H1 (cell line): ENCODE data around the gene VWF. TPM values are rescaled to one million over a fixed set of nuclear protein-coding genes. Genes with fewer than 3 reads are reported as not detected.

Experiments used
- CTCF ChIA-PET: fragments of 300-600 bp; sonication (Branson Sonifier 250); formaldehyde crosslinking; loops from one replicate; lab custom pipeline; 2021; ENCODE audit not compliant: partially characterized antibody; lab: Charles Lee
- POLR2A ChIA-PET: fragments of 300-600 bp; sonication (Branson Sonifier 250); formaldehyde crosslinking; loops from one replicate; lab custom pipeline; 2021; ENCODE audit warnings: inconsistent platforms; ENCODE audit not compliant: partially characterized antibody; lab: Charles Lee
- DNase-seq, 2 experiments: peaks; one replicate each; pipeline versions ENCODE4 v3.0.0 to v3.0.0-alpha.2; 2010 to 2022; ENCODE audit warnings: low spot score in 2 of 2, low read depth in 1 of 2, mixed read lengths in 1 of 2
- FAIRE-seq: peaks from 2 replicates; lab custom pipeline; 2011; peaks lifted over from hg19 to GRCh38; lab: Jason Lieb, UNC
- H2AFZ ChIP-seq: 2 replicates; pipeline ENCODE4 v1.8.1; 2012; ENCODE audit warnings: low read length, inconsistent platforms
- H2AK5ac ChIP-seq: 2 replicates; pipeline ENCODE4 v1.6.1; 2013; ENCODE audit warnings: low read depth, low read length
- H2BK120ac ChIP-seq: replicated peaks from 2 replicates; pipeline ENCODE3; 2013; ENCODE audit warnings: low read depth, low read length, inconsistent platforms
- H2BK12ac ChIP-seq: 2 replicates; pipeline ENCODE4 v1.6.1; 2013; ENCODE audit warnings: low read depth, low read length
- H2BK15ac ChIP-seq: 2 replicates; pipeline ENCODE4 v1.6.1; 2013; ENCODE audit warnings: low read length
- H2BK20ac ChIP-seq: 2 replicates; pipeline ENCODE4 v1.6.1; 2013; ENCODE audit warnings: low read length
- H2BK5ac ChIP-seq: 2 replicates; pipeline ENCODE4 v1.6.1; 2013; ENCODE audit warnings: low read depth, low read length
- H3K14ac ChIP-seq: 2 replicates; pipeline ENCODE4 v1.6.1; 2013; ENCODE audit warnings: inconsistent platforms; ENCODE audit not compliant: insufficient read length
- H3K18ac ChIP-seq: 2 replicates; pipeline ENCODE4 v1.6.1; 2013; ENCODE audit warnings: low read length; ENCODE audit errors: extremely low read depth
- H3K23ac ChIP-seq: 2 replicates; pipeline ENCODE4 v1.6.1; 2013; ENCODE audit warnings: inconsistent platforms; ENCODE audit not compliant: insufficient read length
- H3K23me2 ChIP-seq: 2 replicates; pipeline ENCODE4 v1.6.1; 2013; ENCODE audit warnings: low read depth, low read length
- H3K27ac ChIP-seq: 2 replicates; pipeline ENCODE4 v1.6.1; 2011; ENCODE audit warnings: low read depth, low read length, inconsistent platforms
- H3K27me3 ChIP-seq, 4 experiments: replicated peaks in 1 of 4; 1 replicate in 1 of 4; 2 replicates in 3 of 4; pipeline versions ENCODE4 v1.6.1 to v1.8.1; 2011 to 2013; ENCODE audit warnings: low read length in 3 of 4, mild to moderate bottlenecking in 3 of 4, inconsistent platforms in 2 of 4, mixed read lengths in 2 of 4, moderate library complexity in 1 of 4; ENCODE audit not compliant: control insufficient read depth in 3 of 4, insufficient read depth in 3 of 4; ENCODE audit errors: extremely low read depth in 1 of 4
- H3K36me3 ChIP-seq, 4 experiments: 2 replicates each; pipeline versions ENCODE4 v1.6.1 to v1.8.1; 2011 to 2013; ENCODE audit warnings: mild to moderate bottlenecking in 4 of 4, low read length in 3 of 4, moderate library complexity in 2 of 4, control low read depth in 1 of 4, inconsistent platforms in 1 of 4; ENCODE audit not compliant: insufficient read depth in 4 of 4, control insufficient read depth in 2 of 4
- H3K4ac ChIP-seq: replicated peaks from 2 replicates; pipeline ENCODE3; 2013; ENCODE audit warnings: low read length, low read depth, mixed read lengths, inconsistent platforms; ENCODE audit not compliant: insufficient read length
- H3K4me1 ChIP-seq, 4 experiments: replicated peaks in 1 of 4; 1 replicate in 1 of 4; 2 replicates in 3 of 4; pipeline versions ENCODE4 v1.6.1 to v1.8.1; 2011 to 2013; ENCODE audit warnings: low read length in 3 of 4, inconsistent platforms in 2 of 4, mixed read lengths in 1 of 4; ENCODE audit not compliant: insufficient read depth in 4 of 4, control insufficient read depth in 3 of 4
- H3K4me2 ChIP-seq, 2 experiments: 2 replicates each; pipeline versions ENCODE4 v1.6.1 to v1.8.1; 2011 to 2013; ENCODE audit warnings: low read depth in 2 of 2, low read length in 2 of 2, control low read depth in 1 of 2, inconsistent platforms in 1 of 2, mild to moderate bottlenecking in 1 of 2; ENCODE audit not compliant: insufficient read depth in 1 of 2
- H3K4me3 ChIP-seq, 4 experiments: fragments of 200-600, 300-600 bp in 1 of 4; sonication (generic), shearing (Covaris generic), sonication (Bioruptor Twin) in 1 of 4; 2 replicates each; pipeline versions ENCODE4 v1.5.1 to v1.8.1; 2011 to 2016; ENCODE audit warnings: low read length in 4 of 4, low read depth in 3 of 4, control low read depth in 2 of 4, inconsistent platforms in 2 of 4, mild to moderate bottlenecking in 2 of 4, mixed read lengths in 1 of 4, moderate library complexity in 1 of 4; ENCODE audit not compliant: insufficient read depth in 2 of 4; ENCODE audit errors: extremely low read depth in 1 of 4
- H3K56ac ChIP-seq: replicated peaks from 2 replicates; pipeline ENCODE3; 2013; ENCODE audit warnings: low read depth, mild to moderate bottlenecking, mixed read lengths, low read length, inconsistent platforms; ENCODE audit not compliant: insufficient read length
- H3K79me1 ChIP-seq: 2 replicates; pipeline ENCODE4 v1.6.1; 2013; ENCODE audit warnings: low read depth, low read length, control low read depth
- H3K79me2 ChIP-seq, 2 experiments: 2 replicates each; pipeline versions ENCODE4 v1.6.1 to v1.8.1; 2012 to 2013; ENCODE audit warnings: low read length in 2 of 2, mild to moderate bottlenecking in 2 of 2, inconsistent platforms in 1 of 2; ENCODE audit not compliant: insufficient read depth in 2 of 2, control insufficient read depth in 1 of 2
- H3K9ac ChIP-seq, 4 experiments: replicated peaks in 1 of 4; 1 replicate in 1 of 4; 2 replicates in 3 of 4; pipeline versions ENCODE4 v1.6.1 to v1.8.1; 2011 to 2013; ENCODE audit warnings: low read depth in 3 of 4, low read length in 3 of 4, control low read depth in 2 of 4, mild to moderate bottlenecking in 2 of 4, moderate library complexity in 2 of 4, inconsistent platforms in 1 of 4; ENCODE audit errors: extremely low read depth in 1 of 4
- H3K9me3 ChIP-seq, 2 experiments: 2 replicates each; pipeline versions ENCODE4 v1.6.1 to v1.8.1; 2012 to 2013; ENCODE audit warnings: mild to moderate bottlenecking in 2 of 2, moderate library complexity in 2 of 2, control low read depth in 1 of 2, inconsistent platforms in 1 of 2, low read depth in 1 of 2, low read length in 1 of 2, mixed read lengths in 1 of 2; ENCODE audit not compliant: insufficient read depth in 2 of 2
- H4K20me1 ChIP-seq, 2 experiments: replicated peaks in 1 of 2; 2 replicates each; pipeline versions ENCODE3 to v1.8.1; 2011 to 2013; ENCODE audit warnings: inconsistent platforms in 2 of 2, low read length in 2 of 2, mild to moderate bottlenecking in 1 of 2; ENCODE audit not compliant: insufficient read depth in 2 of 2, control insufficient read depth in 1 of 2
- H4K5ac ChIP-seq: 2 replicates; pipeline ENCODE4 v1.6.1; 2013; ENCODE audit warnings: low read length, low read depth, mixed read lengths, inconsistent platforms; ENCODE audit not compliant: insufficient read length
- H4K8ac ChIP-seq: 2 replicates; pipeline ENCODE4 v1.8.0; 2013; ENCODE audit warnings: mild to moderate bottlenecking, moderate library complexity, low read length, inconsistent platforms; ENCODE audit not compliant: insufficient read depth; ENCODE audit errors: extremely low read depth
- H4K91ac ChIP-seq: replicated peaks from 2 replicates; pipeline ENCODE3; 2013; ENCODE audit warnings: low read length, mixed read lengths, inconsistent platforms; ENCODE audit not compliant: insufficient read length
- HDAC2 ChIP-seq, 2 experiments: fragments of 300-600 bp in 1 of 2; sonication (generic) in 1 of 2; IDR thresholded peaks; 2 replicates each; pipeline ENCODE4 v1.6.1; 2011 to 2012; ENCODE audit warnings: low read depth in 2 of 2, low read length in 2 of 2, mild to moderate bottlenecking in 2 of 2, moderate library complexity in 2 of 2, borderline replicate concordance in 1 of 2, inconsistent platforms in 1 of 2
- JUND ChIP-seq: IDR thresholded peaks from 2 replicates; pipeline ENCODE4 v1.6.1; 2011; ENCODE audit warnings: mild to moderate bottlenecking, improper control_type of control experiment, low read length
- NRF1 ChIP-seq: IDR thresholded peaks from 2 replicates; pipeline ENCODE4 v1.6.1; 2011; ENCODE audit warnings: mild to moderate bottlenecking, low read depth, low read length, improper control_type of control experiment
- PHF8 ChIP-seq: fragments of 200-600 bp; sonication (generic); conservative IDR thresholded peaks from 2 replicates; pipeline ENCODE4 v1.7.1; 2012; ENCODE audit warnings: low read depth, mild to moderate bottlenecking, inconsistent platforms, low read length, moderate library complexity
- POLR2AphosphoS5 ChIP-seq: IDR thresholded peaks from 2 replicates; pipeline ENCODE4 v1.6.1; 2011; ENCODE audit warnings: low read depth, low read length
- POU5F1 ChIP-seq: IDR thresholded peaks from 2 replicates; pipeline ENCODE4 v1.6.1; 2011; ENCODE audit warnings: low read depth, mild to moderate bottlenecking, low read length, moderate library complexity
- RFX5 ChIP-seq: IDR thresholded peaks from 2 replicates; pipeline ENCODE4 v1.6.1; 2011; ENCODE audit warnings: low read depth, low read length, improper control_type of control experiment, borderline replicate concordance
- SIN3A ChIP-seq, 2 experiments: IDR thresholded peaks in 1 of 2; conservative IDR thresholded peaks in 1 of 2; 2 replicates each; pipeline ENCODE4 v1.6.1; 2011 to 2012; ENCODE audit warnings: low read length in 2 of 2, improper control_type of control experiment in 1 of 2, low read depth in 1 of 2, mild to moderate bottlenecking in 1 of 2
- SIRT6 ChIP-seq: IDR thresholded peaks from one replicate; pipeline ENCODE4 v1.7.1; 2012; ENCODE audit warnings: low read length, inconsistent platforms
- SP4 ChIP-seq: IDR thresholded peaks from 2 replicates; pipeline ENCODE4 v1.6.1; 2012; ENCODE audit warnings: low read length, inconsistent platforms
- TCF12 ChIP-seq: IDR thresholded peaks from 2 replicates; pipeline ENCODE4 v1.6.1; 2011; ENCODE audit warnings: low read depth, mild to moderate bottlenecking, low read length
- WGBS, 2 experiments: shearing (Covaris generic) in 1 of 2; methylation state at CpG; one replicate each; pipeline versions ENCODE4 v1.1.6 to v1.1.7; 2013 to 2015; ENCODE audit warnings: low lambda C conversion rate in 2 of 2, mixed read lengths in 2 of 2, inconsistent platforms in 1 of 2, low coverage in 1 of 2, missing lambda C conversion rate in 1 of 2; ENCODE audit not compliant: insufficient replicate concordance in 2 of 2, insufficient coverage in 1 of 2, insufficient read length in 1 of 2; ENCODE audit errors: extremely low coverage in 1 of 2, missing lambda C conversion rate in 1 of 2; 5-methylcytosine and 5-hydroxymethylcytosine counted together
- polyA plus RNA-seq, 7 experiments: library from polyadenylated mRNA; depleted of rRNA in 3 of 7; stranded (reverse) in 5 of 7; unstranded in 2 of 7; fragments of >200 nt in 5 of 7; fragments of 200-250 nt in 2 of 7; gene quantifications; 1 replicate in 5 of 7; 2 replicates in 1 of 7; 4 replicates in 1 of 7; pipeline versions ENCODE4 v1.2.1 to v1.2.3, GENCODE V29; 2011 to 2013; ENCODE audit warnings: missing spikeins in 2 of 7, mixed read lengths in 2 of 7
- total RNA-seq: library from RNA; stranded (reverse); fragmentation: NEBNext Ultra II Directional; extraction: Animal tissue kit (Norgen Biotek cat#: 25700); gene quantifications from 2 replicates; pipeline ENCODE4 v1.2.1, GENCODE V29; 2021
- TF ChIP-seq, protein P1 (sequence below): IDR thresholded peaks from 2 replicates; pipeline ENCODE4 v1.6.1; 2011; ENCODE audit warnings: low read depth, mild to moderate bottlenecking, low read length; ENCODE audit not compliant: insufficient read depth

Gene VWF
- total and polyA plus RNA-seq, 2 of the 8 experiments (the other 6 are each of a cell fraction or from before 2014, with no cell fraction given), result 0.39 to 0.60 TPM

DNA sequence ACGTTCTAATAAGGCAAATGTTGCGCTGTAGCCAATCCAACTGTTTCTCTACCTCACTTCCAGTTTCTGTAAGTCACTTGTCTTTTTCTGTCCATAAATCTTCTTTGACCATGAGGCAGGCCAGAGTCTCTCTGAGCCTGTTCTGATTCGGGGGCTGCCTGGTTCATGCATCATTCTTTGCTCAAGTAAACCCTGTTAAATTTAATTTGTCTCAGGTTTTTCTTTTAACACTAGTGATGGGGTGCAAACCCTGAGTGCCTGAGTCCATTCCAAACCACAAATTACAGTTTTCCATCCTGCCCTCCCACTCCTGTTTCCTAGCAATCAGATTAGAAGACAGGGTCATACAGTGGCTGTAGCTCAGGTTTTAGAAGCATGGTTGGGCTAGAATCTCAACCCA lies 41.9 kb downstream of the VWF start:
- Histone ChIP-seq H3K23ac (no peak overlapping the region), H3K56ac (no peak overlapping the region), H2BK20ac (no peak overlapping the region), H4K20me1 (no peaks in the 10 kb centered on the region), H3K79me2 (no peaks in the 10 kb centered on the region), H3K4me1 (peaks cover 8 to 19% (median 11%) of the 10 kb centered on the region in 4 experiments), H3K36me3 (no peaks in the 10 kb centered on the region), H2BK15ac (no peak overlapping the region), H4K8ac (peak overlapping the region; percentile 7; the same call in 1 of the 2 replicates), H2BK5ac (no peak overlapping the region), H2AFZ (no peak overlapping the region), H3K9ac (no peak overlapping the region), H3K4ac (no peak overlapping the region), H3K18ac (no peak overlapping the region), H3K4me3 (no peak overlapping the region), H3K9me3 (no peaks in the 10 kb centered on the region), H3K23me2 (no peaks in the 10 kb centered on the region), H2BK12ac (no peak overlapping the region; the same call in 1 of the 2 replicates), H3K27me3 (no peaks in the 10 kb centered on the region), H3K4me2 (no peak overlapping the region), H3K27ac (no peak overlapping the region), H3K79me1 (no peaks in the 10 kb centered on the region), H2AK5ac (peak overlapping the region; percentile 3; the same call in 1 of the 2 replicates), H2BK120ac (no peak overlapping the region), H3K14ac (no peak overlapping the region), H4K91ac (peak overlapping the region; percentile 10), H4K5ac (no peak overlapping the region)
- TF ChIP-seq RFX5, result no peak
- TF ChIP-seq SIN3A (conservative IDR thresholded peaks at IDR 0.05 in 1 of 2, IDR thresholded peaks at IDR 0.05 in 1 of 2; ENCODE audit: low read depth in 1 of 2, low read length in 2 of 2), result no peak
- TF ChIP-seq SP4, result no peak
- TF ChIP-seq NRF1, result no peak
- TF ChIP-seq, protein P1, sequence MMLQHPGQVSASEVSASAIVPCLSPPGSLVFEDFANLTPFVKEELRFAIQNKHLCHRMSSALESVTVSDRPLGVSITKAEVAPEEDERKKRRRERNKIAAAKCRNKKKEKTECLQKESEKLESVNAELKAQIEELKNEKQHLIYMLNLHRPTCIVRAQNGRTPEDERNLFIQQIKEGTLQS, result no peak
- TF ChIP-seq JUND, result no peak
- no peak for TF ChIP-seq TCF12
- no peak for TF ChIP-seq SIRT6
- TF ChIP-seq POU5F1, result no peak
- no peak for TF ChIP-seq PHF8
- TF ChIP-seq POLR2AphosphoS5, result no peak
- no peak for TF ChIP-seq HDAC2 (IDR thresholded peaks at IDR 0.05; ENCODE audit: borderline replicate concordance in 1 of 2, low read depth in 2 of 2, low read length in 2 of 2)
- POLR2A ChIA-PET, result no interaction called here
- no peak for DNase-seq
- CTCF ChIA-PET, result interaction anchor here (0.6 to 4.0 kb wide), 6 partner anchors 11 to 199 kb away, joined by 3 to 28 read pairs (median 8); no protein-coding TSS in a partner anchor
- FAIRE-seq, result no peak
- WGBS, 2 experiments, result 87% methylated on average over 3 of the region's 3 CpGs; no CpG with 5 or more reads in 1 of the 2 experiments
